GM23338 (cell line): ENCODE measurements around the gene SRSF1. TPM values are rescaled to one million over a fixed set of nuclear protein-coding genes. Genes with fewer than 3 reads are reported as not detected.

Experiments used
- ATAC-seq: fragments of 200-7000 bp; cut with Tn5 transposase; 3 replicates; pipeline ENCODE4 v1.9.1; 2020
- DNase-seq: peaks from one replicate; pipeline ENCODE4 v3.0.0-alpha.2; 2015; ENCODE audit warnings: low spot score
- H2AFZ ChIP-seq: fragments of 200-600 bp; sonication (generic); 2 replicates; pipeline ENCODE4 v1.8.0; 2016; ENCODE audit warnings: antibody characterized with exemption, mild to moderate bottlenecking, moderate library complexity
- H3F3A ChIP-seq: fragments of 200-600 bp; sonication (generic); replicated peaks from 2 replicates; pipeline ENCODE4 v1.8.0; 2017; ENCODE audit warnings: antibody characterized with exemption, mixed run types, low read depth
- H3K27ac ChIP-seq: fragments of 200-600 bp; sonication (generic); 2 replicates; pipeline ENCODE4 v1.6.1; 2016; ENCODE audit warnings: low read depth
- H3K27me3 ChIP-seq: fragments of 200-600 bp; sonication (generic); 2 replicates; pipeline ENCODE4 v1.8.0; 2016; ENCODE audit warnings: mild to moderate bottlenecking, mixed run types, moderate library complexity; ENCODE audit not compliant: insufficient read depth
- H3K36me3 ChIP-seq: fragments of 200-600 bp; sonication (generic); 2 replicates; pipeline ENCODE4 v1.8.0; 2016; ENCODE audit warnings: mild to moderate bottlenecking; ENCODE audit not compliant: insufficient read depth
- H3K4me1 ChIP-seq: fragments of 200-600 bp; sonication (generic); 2 replicates; pipeline ENCODE4 v1.8.0; 2016; ENCODE audit warnings: mild to moderate bottlenecking, moderate library complexity; ENCODE audit not compliant: insufficient read depth
- H3K4me2 ChIP-seq: fragments of 200-600 bp; sonication (generic); 2 replicates; pipeline ENCODE4 v1.7.1; 2017; ENCODE audit warnings: mixed run types
- H3K4me3 ChIP-seq: fragments of 200-600 bp; sonication (generic); 2 replicates; pipeline ENCODE4 v1.6.1; 2016; ENCODE audit warnings: mixed run types
- H3K79me2 ChIP-seq: fragments of 200-600 bp; sonication (generic); replicated peaks from 2 replicates; pipeline ENCODE4 v1.8.0; 2017; ENCODE audit warnings: mild to moderate bottlenecking; ENCODE audit not compliant: insufficient read depth
- H3K9me2 ChIP-seq: fragments of 200-600 bp; sonication (generic); 2 replicates; pipeline ENCODE4 v1.8.0; 2017; ENCODE audit not compliant: insufficient read depth
- H4K20me1 ChIP-seq: fragments of 200-600 bp; sonication (generic); replicated peaks from 2 replicates; pipeline ENCODE4 v1.8.0; 2017; ENCODE audit warnings: mild to moderate bottlenecking; ENCODE audit not compliant: insufficient read depth
- H3K27ac Mint-ChIP-seq: 2 replicates; pipeline ENCODE4 v1.8.0; 2020; ENCODE audit warnings: inconsistent platforms, mild to moderate bottlenecking, moderate library complexity, mixed read lengths
- H3K27me3 Mint-ChIP-seq: 3 replicates; pipeline ENCODE4 v1.8.0; 2022; ENCODE audit warnings: low read depth, mild to moderate bottlenecking, moderate library complexity, mixed read lengths, inconsistent platforms; ENCODE audit not compliant: insufficient read depth, poor library complexity
- H3K36me3 Mint-ChIP-seq: 3 replicates; pipeline ENCODE4 v1.8.0; 2021; ENCODE audit warnings: low read depth, mild to moderate bottlenecking, inconsistent platforms, moderate library complexity, mixed read lengths
- H3K4me1 Mint-ChIP-seq: 3 replicates; pipeline ENCODE4 v1.8.0; 2020; ENCODE audit warnings: mild to moderate bottlenecking, inconsistent platforms, mixed read lengths
- H3K4me3 Mint-ChIP-seq: 3 replicates; pipeline ENCODE4 v1.8.0; 2021; ENCODE audit warnings: moderate library complexity, mild to moderate bottlenecking, inconsistent platforms, mixed read lengths
- H3K9me3 Mint-ChIP-seq: 3 replicates; pipeline ENCODE4 v1.8.0; 2020; ENCODE audit warnings: moderate library complexity, mild to moderate bottlenecking, inconsistent platforms, mixed read lengths
- CREB1 ChIP-seq: fragments of 250-450 bp; sonication (Bioruptor Pico); IDR thresholded peaks from 2 replicates; pipeline ENCODE4 v1.5.0; 2020; ENCODE audit warnings: low read depth, mild to moderate bottlenecking, moderate library complexity
- ETS1 ChIP-seq: IDR thresholded peaks from 2 replicates; pipeline ENCODE4 v1.6.1; 2016; ENCODE audit warnings: antibody characterized with exemption
- EZH2 ChIP-seq: fragments of 200-600 bp; sonication (generic); IDR thresholded peaks from one replicate; pipeline ENCODE4 v1.8.0; 2017; ENCODE audit warnings: antibody characterized with exemption, mild to moderate bottlenecking, low read depth; ENCODE audit not compliant: unreplicated experiment
- EZH2phosphoT487 ChIP-seq: fragments of 200-600 bp; sonication (generic); IDR thresholded peaks from one replicate; pipeline ENCODE4 v1.8.1; 2018; ENCODE audit warnings: antibody characterized with exemption; ENCODE audit not compliant: unreplicated experiment
- JUNB ChIP-seq: IDR thresholded peaks from one replicate; pipeline ENCODE4 v1.6.1; 2016; ENCODE audit warnings: antibody characterized with exemption; ENCODE audit not compliant: unreplicated experiment
- NANOG ChIP-seq: IDR thresholded peaks from 2 replicates; pipeline ENCODE4 v1.6.1; 2016; ENCODE audit warnings: antibody characterized with exemption, borderline replicate concordance
- STAT1 ChIP-seq: IDR thresholded peaks from one replicate; pipeline ENCODE4 v1.6.1; 2016; ENCODE audit warnings: antibody characterized with exemption; ENCODE audit not compliant: unreplicated experiment
- ZNF114 ChIP-seq: fragments of 250-450 bp; sonication (Bioruptor Pico); IDR thresholded peaks from 2 replicates; pipeline ENCODE4 v1.5.0; 2020; ENCODE audit warnings: mild to moderate bottlenecking, moderate library complexity
- ZNF331 ChIP-seq: fragments of 250-450 bp; sonication (Bioruptor Pico); IDR thresholded peaks from 2 replicates; pipeline ENCODE4 v1.5.0; 2020; ENCODE audit warnings: low read depth, mild to moderate bottlenecking, moderate library complexity
- polyA plus RNA-seq: library from polyadenylated mRNA; unstranded; fragments of >200 nt; fragmentation: Nextera tagmentation; extraction: Ambion mirVana; gene quantifications from 2 replicates; pipeline ENCODE4 v1.2.1, GENCODE V29; 2016
- total RNA-seq: library from RNA; depleted of rRNA; stranded (reverse); fragments of >200 nt; shearing (Covaris generic); gene quantifications from 2 replicates; pipeline ENCODE4 v1.2.3, GENCODE V29; 2014
- TF ChIP-seq, protein P1 (sequence below), 2 experiments: fragments of 200-600 bp in 1 of 2; sonication (generic) in 1 of 2; conservative IDR thresholded peaks; 2 replicates each; pipeline versions ENCODE4 v1.5.1 to v1.6.1; 2016 to 2017; ENCODE audit warnings: antibody characterized with exemption in 2 of 2, low read depth in 2 of 2, mild to moderate bottlenecking in 2 of 2, moderate library complexity in 1 of 2
- TF ChIP-seq, protein P2 (sequence below): IDR thresholded peaks from one replicate; pipeline ENCODE4 v1.6.1; 2018; ENCODE audit warnings: antibody characterized with exemption; ENCODE audit not compliant: unreplicated experiment

Gene SRSF1
- total and polyA plus RNA-seq, 2 experiments from 2014 or later = 413 to 584 TPM

DNA sequence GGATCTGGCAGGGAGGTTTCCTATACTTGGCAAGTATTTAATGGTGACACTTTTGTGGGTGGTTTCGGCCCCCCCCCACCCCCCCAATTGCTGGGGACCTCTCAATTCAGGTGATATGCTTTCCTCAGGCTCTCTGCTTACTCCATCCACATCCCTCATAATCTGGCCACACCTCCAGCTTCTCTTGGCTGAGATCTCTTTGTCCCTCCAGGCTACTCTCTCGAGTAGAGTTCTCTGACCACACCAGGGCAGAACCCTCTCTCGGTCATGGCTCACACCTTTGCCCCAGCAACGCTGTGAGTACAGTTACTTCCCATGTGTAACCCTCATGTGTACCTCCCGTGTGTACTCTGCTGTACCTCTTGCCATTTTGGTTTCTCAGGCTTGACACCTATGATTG is 34.1 kb upstream of the SRSF1 start:
- Mint-ChIP-seq H3K4me3 (no peak overlapping the region), H3K27ac (no peak overlapping the region; the same call in 1 of the 2 replicates), H3K4me1 (peaks cover 2% of the 10 kb centered on the region; the same call in 1 of the 3 replicates), H3K27me3 (peaks cover 2% of the 10 kb centered on the region), H3K9me3 (peaks cover 3% of the 10 kb centered on the region; the same call in 1 of the 3 replicates), H3K36me3 (no peaks in the 10 kb centered on the region)
- no peaks in the 10 kb centered on the region for H3K4me1 ChIP-seq
- H3K27ac ChIP-seq = no peak overlapping the region
- H3K9me2 ChIP-seq = no peaks in the 10 kb centered on the region
- TF ChIP-seq EZH2 (no peak), JUNB (no peak), ZNF114 (CRISPR knock-in tag) (no peak), ETS1 (no peak), ZNF331 (CRISPR knock-in tag) (no peak), EZH2phosphoT487 (no peak), STAT1 (no peak), NANOG (no peak), CREB1 (CRISPR knock-in tag) (no peak)
- TF ChIP-seq, protein P1, sequence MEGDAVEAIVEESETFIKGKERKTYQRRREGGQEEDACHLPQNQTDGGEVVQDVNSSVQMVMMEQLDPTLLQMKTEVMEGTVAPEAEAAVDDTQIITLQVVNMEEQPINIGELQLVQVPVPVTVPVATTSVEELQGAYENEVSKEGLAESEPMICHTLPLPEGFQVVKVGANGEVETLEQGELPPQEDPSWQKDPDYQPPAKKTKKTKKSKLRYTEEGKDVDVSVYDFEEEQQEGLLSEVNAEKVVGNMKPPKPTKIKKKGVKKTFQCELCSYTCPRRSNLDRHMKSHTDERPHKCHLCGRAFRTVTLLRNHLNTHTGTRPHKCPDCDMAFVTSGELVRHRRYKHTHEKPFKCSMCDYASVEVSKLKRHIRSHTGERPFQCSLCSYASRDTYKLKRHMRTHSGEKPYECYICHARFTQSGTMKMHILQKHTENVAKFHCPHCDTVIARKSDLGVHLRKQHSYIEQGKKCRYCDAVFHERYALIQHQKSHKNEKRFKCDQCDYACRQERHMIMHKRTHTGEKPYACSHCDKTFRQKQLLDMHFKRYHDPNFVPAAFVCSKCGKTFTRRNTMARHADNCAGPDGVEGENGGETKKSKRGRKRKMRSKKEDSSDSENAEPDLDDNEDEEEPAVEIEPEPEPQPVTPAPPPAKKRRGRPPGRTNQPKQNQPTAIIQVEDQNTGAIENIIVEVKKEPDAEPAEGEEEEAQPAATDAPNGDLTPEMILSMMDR (conservative IDR thresholded peaks at IDR 0.05; ENCODE audit: low read depth in 2 of 2) = no peak
- TF ChIP-seq, protein P2, sequence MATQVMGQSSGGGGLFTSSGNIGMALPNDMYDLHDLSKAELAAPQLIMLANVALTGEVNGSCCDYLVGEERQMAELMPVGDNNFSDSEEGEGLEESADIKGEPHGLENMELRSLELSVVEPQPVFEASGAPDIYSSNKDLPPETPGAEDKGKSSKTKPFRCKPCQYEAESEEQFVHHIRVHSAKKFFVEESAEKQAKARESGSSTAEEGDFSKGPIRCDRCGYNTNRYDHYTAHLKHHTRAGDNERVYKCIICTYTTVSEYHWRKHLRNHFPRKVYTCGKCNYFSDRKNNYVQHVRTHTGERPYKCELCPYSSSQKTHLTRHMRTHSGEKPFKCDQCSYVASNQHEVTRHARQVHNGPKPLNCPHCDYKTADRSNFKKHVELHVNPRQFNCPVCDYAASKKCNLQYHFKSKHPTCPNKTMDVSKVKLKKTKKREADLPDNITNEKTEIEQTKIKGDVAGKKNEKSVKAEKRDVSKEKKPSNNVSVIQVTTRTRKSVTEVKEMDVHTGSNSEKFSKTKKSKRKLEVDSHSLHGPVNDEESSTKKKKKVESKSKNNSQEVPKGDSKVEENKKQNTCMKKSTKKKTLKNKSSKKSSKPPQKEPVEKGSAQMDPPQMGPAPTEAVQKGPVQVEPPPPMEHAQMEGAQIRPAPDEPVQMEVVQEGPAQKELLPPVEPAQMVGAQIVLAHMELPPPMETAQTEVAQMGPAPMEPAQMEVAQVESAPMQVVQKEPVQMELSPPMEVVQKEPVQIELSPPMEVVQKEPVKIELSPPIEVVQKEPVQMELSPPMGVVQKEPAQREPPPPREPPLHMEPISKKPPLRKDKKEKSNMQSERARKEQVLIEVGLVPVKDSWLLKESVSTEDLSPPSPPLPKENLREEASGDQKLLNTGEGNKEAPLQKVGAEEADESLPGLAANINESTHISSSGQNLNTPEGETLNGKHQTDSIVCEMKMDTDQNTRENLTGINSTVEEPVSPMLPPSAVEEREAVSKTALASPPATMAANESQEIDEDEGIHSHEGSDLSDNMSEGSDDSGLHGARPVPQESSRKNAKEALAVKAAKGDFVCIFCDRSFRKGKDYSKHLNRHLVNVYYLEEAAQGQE = no peak
- no peaks in the 10 kb centered on the region for H3K27me3 ChIP-seq
- H3K4me2 ChIP-seq = no peak overlapping the region
- ATAC-seq = no peak
- no peaks in the 10 kb centered on the region for H3F3A ChIP-seq
- no peak overlapping the region for H2AFZ ChIP-seq
- no peaks in the 10 kb centered on the region for H4K20me1 ChIP-seq
- H3K79me2 ChIP-seq = no peaks in the 10 kb centered on the region
- no peak overlapping the region for H3K4me3 ChIP-seq
- no peaks in the 10 kb centered on the region for H3K36me3 ChIP-seq
- no peak for DNase-seq
